Osteoblast (primary cell): ENCODE results near the gene B3GALT6. TPM values are rescaled to one million over a fixed set of nuclear protein-coding genes. Genes with fewer than 3 reads are reported as not detected.

Experiments used
- DNase-seq: peaks from one replicate; pipeline ENCODE4 v3.0.0; 2011; ENCODE audit warnings: low spot score, mixed read lengths; ENCODE audit not compliant: insufficient read length; ENCODE audit errors: missing footprints
- H2AFZ ChIP-seq: 2 replicates; pipeline ENCODE4 v1.6.0; 2011; ENCODE audit warnings: mild to moderate bottlenecking, low read length
- H3K27ac ChIP-seq: 2 replicates; pipeline ENCODE4 v1.5.1; 2011; ENCODE audit warnings: mild to moderate bottlenecking, low read depth, low read length, moderate library complexity
- H3K27me3 ChIP-seq: 2 replicates; pipeline ENCODE4 v1.6.0; 2012; ENCODE audit warnings: mild to moderate bottlenecking, control low read depth, inconsistent platforms, low read length, moderate library complexity; ENCODE audit not compliant: insufficient read depth
- H3K36me3 ChIP-seq: 2 replicates; pipeline ENCODE4 v1.5.1; 2011; ENCODE audit warnings: mild to moderate bottlenecking, low read length, control low read depth, moderate library complexity; ENCODE audit not compliant: insufficient read depth
- H3K4me1 ChIP-seq: 2 replicates; pipeline ENCODE4 v1.5.1; 2011; ENCODE audit warnings: mild to moderate bottlenecking, low read length, control low read depth, moderate library complexity; ENCODE audit not compliant: insufficient read depth
- H3K4me2 ChIP-seq: 2 replicates; pipeline ENCODE4 v1.6.0; 2011; ENCODE audit warnings: mild to moderate bottlenecking, low read length; ENCODE audit not compliant: insufficient read depth
- H3K4me3 ChIP-seq: fragments of 200-600 bp; sonication (generic); 3 replicates; pipeline ENCODE4 v1.5.1; 2012; ENCODE audit warnings: mild to moderate bottlenecking, low read length, inconsistent platforms; ENCODE audit not compliant: insufficient read depth
- H3K79me2 ChIP-seq: 2 replicates; pipeline ENCODE4 v1.6.0; 2012; ENCODE audit warnings: mild to moderate bottlenecking, low read length, control low read depth, inconsistent platforms; ENCODE audit not compliant: insufficient read depth
- H3K9me3 ChIP-seq: 2 replicates; pipeline ENCODE4 v1.5.1; 2011; ENCODE audit warnings: low read depth, low read length, control low read depth
- H4K20me1 ChIP-seq: 2 replicates; pipeline ENCODE4 v1.6.0; 2012; ENCODE audit warnings: mild to moderate bottlenecking, low read length, control low read depth; ENCODE audit not compliant: insufficient read depth
- total RNA-seq: library from RNA; depleted of rRNA; stranded (reverse); fragments of >200 nt; gene quantifications from 2 replicates; pipeline ENCODE4 v1.2.3, GENCODE V29; 2012
- TF ChIP-seq, protein P1 (sequence below): IDR thresholded peaks from 2 replicates; pipeline ENCODE4 v1.5.1; 2011; ENCODE audit warnings: mild to moderate bottlenecking, low read depth, low read length, moderate library complexity; ENCODE audit errors: extremely low read depth

B3GALT6 gene
- total RNA-seq, 1 donor = 29.7 TPM

DNA sequence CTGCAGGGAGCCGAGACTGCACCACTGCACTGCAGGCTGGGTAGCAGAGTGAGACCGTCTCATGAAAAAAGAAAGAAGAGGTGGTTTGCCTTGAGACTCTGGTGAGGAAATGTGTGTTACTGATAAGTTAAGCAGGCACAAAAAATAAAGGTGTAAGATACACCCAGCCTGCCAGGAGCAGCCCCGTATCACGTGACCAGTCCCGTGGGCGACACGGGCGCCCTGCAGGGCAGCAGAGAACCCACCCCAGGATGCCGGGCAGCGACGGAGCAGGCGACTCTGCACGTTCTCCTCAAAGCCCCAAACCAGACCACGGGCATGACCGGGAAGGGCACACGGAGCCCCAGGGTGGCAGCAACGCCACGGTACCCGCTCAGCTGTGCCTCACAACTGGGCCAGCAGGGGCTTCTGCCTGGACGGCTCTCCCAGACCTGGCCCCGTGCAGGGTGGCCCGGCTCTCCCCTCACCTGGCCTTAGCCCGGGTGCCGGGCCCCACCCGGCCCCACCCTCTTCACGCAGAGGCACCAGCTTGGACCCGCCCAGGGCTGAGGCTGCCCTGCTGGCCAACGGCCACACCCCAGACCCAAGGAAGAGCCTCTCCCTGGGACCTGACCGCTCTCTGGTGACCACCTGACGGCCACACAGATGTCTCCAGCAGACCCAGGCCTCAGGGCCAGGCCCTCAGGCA lies 10.0 kb upstream of the B3GALT6 start:
- H3K27me3 ChIP-seq = no peaks in the 10 kb centered on the region
- peaks cover 21% of the 10 kb centered on the region for H3K36me3 ChIP-seq
- H3K4me2 ChIP-seq = no peak overlapping the region
- TF ChIP-seq, protein P1, sequence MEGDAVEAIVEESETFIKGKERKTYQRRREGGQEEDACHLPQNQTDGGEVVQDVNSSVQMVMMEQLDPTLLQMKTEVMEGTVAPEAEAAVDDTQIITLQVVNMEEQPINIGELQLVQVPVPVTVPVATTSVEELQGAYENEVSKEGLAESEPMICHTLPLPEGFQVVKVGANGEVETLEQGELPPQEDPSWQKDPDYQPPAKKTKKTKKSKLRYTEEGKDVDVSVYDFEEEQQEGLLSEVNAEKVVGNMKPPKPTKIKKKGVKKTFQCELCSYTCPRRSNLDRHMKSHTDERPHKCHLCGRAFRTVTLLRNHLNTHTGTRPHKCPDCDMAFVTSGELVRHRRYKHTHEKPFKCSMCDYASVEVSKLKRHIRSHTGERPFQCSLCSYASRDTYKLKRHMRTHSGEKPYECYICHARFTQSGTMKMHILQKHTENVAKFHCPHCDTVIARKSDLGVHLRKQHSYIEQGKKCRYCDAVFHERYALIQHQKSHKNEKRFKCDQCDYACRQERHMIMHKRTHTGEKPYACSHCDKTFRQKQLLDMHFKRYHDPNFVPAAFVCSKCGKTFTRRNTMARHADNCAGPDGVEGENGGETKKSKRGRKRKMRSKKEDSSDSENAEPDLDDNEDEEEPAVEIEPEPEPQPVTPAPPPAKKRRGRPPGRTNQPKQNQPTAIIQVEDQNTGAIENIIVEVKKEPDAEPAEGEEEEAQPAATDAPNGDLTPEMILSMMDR = no peak
- peaks cover 35% of the 10 kb centered on the region for H3K79me2 ChIP-seq
- no peaks in the 10 kb centered on the region for H3K4me1 ChIP-seq
- H3K27ac ChIP-seq = no peak overlapping the region
- no peaks in the 10 kb centered on the region for H3K9me3 ChIP-seq
- no peak overlapping the region for H3K4me3 ChIP-seq
- peaks cover 41% of the 10 kb centered on the region for H4K20me1 ChIP-seq
- H2AFZ ChIP-seq = no peak overlapping the region
- no peak for DNase-seq

DNA sequence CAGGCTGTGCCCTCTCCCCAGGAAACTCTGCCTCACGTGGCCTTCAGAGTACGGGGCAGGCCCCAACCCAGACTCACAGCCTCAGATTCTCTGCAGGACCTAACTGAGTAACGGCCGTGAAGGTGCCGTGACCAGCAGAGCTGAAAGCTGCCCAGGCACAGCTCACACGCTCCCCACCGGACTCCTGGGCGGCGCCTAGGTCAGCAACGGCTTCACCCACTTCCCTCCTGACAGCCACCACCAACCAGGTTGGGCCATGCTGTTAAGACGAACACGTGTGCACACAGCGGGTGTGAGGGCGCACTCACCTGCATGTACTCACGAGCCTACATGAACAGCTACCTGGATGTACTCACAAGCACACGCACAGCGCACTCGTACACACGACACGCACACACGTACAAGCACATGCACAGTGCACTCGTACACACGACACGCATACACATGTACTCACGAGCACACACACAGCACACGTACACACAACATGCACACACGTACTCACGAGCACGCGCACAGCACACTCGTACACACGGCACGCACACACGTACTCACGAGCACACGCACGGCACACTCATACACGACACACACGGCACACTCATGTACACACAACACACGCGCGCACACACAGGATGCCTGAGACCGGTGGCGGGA lies 9.3 kb upstream of the B3GALT6 start:
- no peak overlapping the region for H3K27ac ChIP-seq
- H3K79me2 ChIP-seq = peaks cover 41% of the 10 kb centered on the region
- H3K36me3 ChIP-seq = peaks cover 23% of the 10 kb centered on the region
- no peak overlapping the region for H2AFZ ChIP-seq
- no peaks in the 10 kb centered on the region for H3K9me3 ChIP-seq
- TF ChIP-seq, protein P1 = no peak
- H4K20me1 ChIP-seq = peaks cover 45% of the 10 kb centered on the region
- H3K4me3 ChIP-seq = no peak overlapping the region
- H3K4me2 ChIP-seq = no peak overlapping the region
- H3K4me1 ChIP-seq = no peaks in the 10 kb centered on the region
- DNase-seq = no peak
- H3K27me3 ChIP-seq = no peaks in the 10 kb centered on the region

DNA sequence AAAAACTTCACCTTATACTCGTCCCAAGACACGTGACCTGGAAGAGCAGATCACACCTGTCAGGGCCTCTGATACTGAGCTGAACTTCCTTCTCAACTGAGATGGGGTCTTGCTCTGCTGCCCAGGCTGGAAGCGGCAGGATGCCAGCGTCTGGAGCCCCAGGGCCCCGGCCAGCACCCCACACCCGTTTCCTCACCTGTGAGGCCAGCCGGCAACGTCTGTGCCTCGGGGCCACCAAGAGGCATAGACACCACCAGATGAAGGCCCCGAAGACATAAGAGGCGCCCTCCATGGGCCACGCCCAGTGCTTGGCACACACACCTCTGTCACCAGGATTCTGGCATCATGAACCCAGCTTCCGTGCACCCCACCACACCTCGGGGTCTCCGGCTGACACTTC lies 8.7 kb upstream of the B3GALT6 start:
- Histone ChIP-seq H4K20me1 (peaks cover 48% of the 10 kb centered on the region), H3K9me3 (no peaks in the 10 kb centered on the region), H3K4me1 (no peaks in the 10 kb centered on the region), H3K36me3 (peaks cover 28% of the 10 kb centered on the region), H3K4me2 (no peak overlapping the region), H3K4me3 (no peak overlapping the region), H3K79me2 (peaks cover 47% of the 10 kb centered on the region), H3K27ac (no peak overlapping the region), H3K27me3 (no peaks in the 10 kb centered on the region), H2AFZ (no peak overlapping the region)
- DNase-seq = no peak
- TF ChIP-seq, protein P1 = no peak

DNA sequence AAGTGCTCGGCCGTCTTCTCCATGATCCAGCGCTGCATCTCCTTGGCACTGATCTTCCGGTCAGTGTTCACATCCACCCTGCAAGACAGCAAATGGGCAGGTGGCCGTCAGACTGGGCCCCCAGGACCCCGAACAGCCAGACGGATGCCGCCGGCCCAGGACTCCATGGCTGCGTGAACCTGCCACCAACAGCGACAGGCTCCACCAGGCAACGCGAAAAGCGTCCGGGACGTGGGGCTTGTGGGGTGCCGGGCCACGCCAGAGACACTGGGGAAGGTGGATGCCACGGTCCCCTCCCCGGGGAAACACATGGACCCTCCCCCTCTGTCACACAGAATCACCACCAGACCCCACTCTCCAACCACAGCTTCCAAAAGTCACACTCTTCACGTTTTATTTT lies 8.1 kb upstream of the B3GALT6 start:
- H3K4me2 ChIP-seq = no peak overlapping the region
- H4K20me1 ChIP-seq = peaks cover 50% of the 10 kb centered on the region
- no peak for DNase-seq
- no peaks in the 10 kb centered on the region for H3K27me3 ChIP-seq
- TF ChIP-seq, protein P1 = no peak
- H3K9me3 ChIP-seq = no peaks in the 10 kb centered on the region
- H3K4me3 ChIP-seq = no peak overlapping the region
- peaks cover 52% of the 10 kb centered on the region for H3K79me2 ChIP-seq
- H3K36me3 ChIP-seq = peaks cover 27% of the 10 kb centered on the region
- H3K4me1 ChIP-seq = no peaks in the 10 kb centered on the region
- no peak overlapping the region for H2AFZ ChIP-seq
- H3K27ac ChIP-seq = no peak overlapping the region
